Measurements from ENCODE around the gene MPPED2. TPM values are rescaled to one million over a fixed set of nuclear protein-coding genes. Genes with fewer than 3 reads are reported as not detected.
A peak's percentile ranks its signal among the peaks of the same experiment; 100 is the strongest.

Gene MPPED2
- total and polyA plus RNA-seq, 2 experiments from 2014 or later: 7.0 to 7.6 TPM

DNA sequence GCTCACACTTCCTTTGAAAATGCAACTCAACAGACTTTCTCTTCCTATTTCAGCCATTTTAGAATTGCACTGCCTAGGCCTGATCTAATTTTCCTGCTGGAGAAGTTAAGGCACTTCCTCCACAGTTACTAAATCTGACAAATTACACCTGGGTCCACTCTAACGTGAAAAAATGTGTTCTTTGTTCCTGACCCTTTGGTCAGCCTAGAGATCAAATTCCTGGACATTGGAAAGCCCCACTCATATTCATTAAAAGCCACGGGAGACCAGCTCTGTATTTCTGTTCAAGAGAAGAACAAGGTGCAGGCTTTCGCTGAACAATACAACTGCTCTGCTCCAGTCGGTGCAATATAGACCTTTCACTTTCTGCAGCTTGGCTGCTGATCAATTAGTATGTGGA lies 96.6 kb downstream of the MPPED2 start:
- H3K4me2 ChIP-seq: peak overlapping the region; percentile 68
- H3K9me3 ChIP-seq (ENCODE audit: low read depth): no peaks in the 10 kb centered on the region
- H3K27me3 ChIP-seq: no peaks in the 10 kb centered on the region
- TF ChIP-seq EZH2 (IDR thresholded peaks at IDR 0.05; ENCODE audit: borderline replicate concordance): no peak
- TF ChIP-seq EZH2phosphoT487 (IDR thresholded peaks at IDR 0.05; ENCODE audit: low read depth, severe bottlenecking, unreplicated experiment): no peak
- TF ChIP-seq CTCF (IDR thresholded peaks at IDR 0.05; ENCODE audit: poor library complexity): no peak
- peak overlapping the region; percentile 33 for H3K27ac ChIP-seq
- DNase-seq (ENCODE audit: low spot score): no peak
- H2AFZ ChIP-seq: peak overlapping the region; percentile 58
- no peaks in the 10 kb centered on the region for H4K20me1 ChIP-seq (ENCODE audit: insufficient read depth, poor library complexity, severe bottlenecking)
- 55% methylated on average over 4 of the region's 4 CpGs for WGBS (ENCODE audit: low lambda C conversion rate, missing lambda C conversion rate)
- no peaks in the 10 kb centered on the region for H3K36me3 ChIP-seq (replicated peaks; ENCODE audit: insufficient read depth, low read depth)
- no peak overlapping the region for H3K4me3 ChIP-seq
- no peaks in the 10 kb centered on the region for H3K79me2 ChIP-seq
- H3K4me1 ChIP-seq (ENCODE audit: insufficient read depth): peaks cover 23% of the 10 kb centered on the region
- no peaks in the 10 kb centered on the region for H3K9me2 ChIP-seq (replicated peaks; ENCODE audit: insufficient read depth)

DNA sequence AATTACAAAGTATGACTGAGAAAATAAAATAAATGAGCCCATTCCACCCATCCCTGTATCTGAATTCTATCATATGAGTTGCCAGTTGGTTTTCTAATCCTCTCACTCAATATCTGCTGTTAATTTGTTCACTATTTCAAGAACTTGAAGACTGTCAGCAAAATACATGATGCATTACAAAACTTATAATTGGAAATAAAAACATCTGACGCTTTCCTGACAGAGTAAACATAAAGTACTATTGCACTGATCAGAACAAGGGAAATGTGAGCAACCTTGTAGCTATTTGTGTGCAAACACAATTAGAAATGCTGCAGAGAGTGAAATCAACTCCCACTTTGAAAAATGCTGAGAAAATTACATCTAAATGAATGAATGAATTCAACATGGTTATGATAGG lies 97.1 kb downstream of the MPPED2 start:
- WGBS (ENCODE audit: low lambda C conversion rate, missing lambda C conversion rate): 41% methylated on average over 1 of the region's 1 CpG
- Histone ChIP-seq H3K4me1 (ENCODE audit: insufficient read depth) (peaks cover 23% of the 10 kb centered on the region), H3K27me3 (no peaks in the 10 kb centered on the region), H4K20me1 (ENCODE audit: insufficient read depth, poor library complexity, severe bottlenecking) (no peaks in the 10 kb centered on the region), H3K9me2 (replicated peaks; ENCODE audit: insufficient read depth) (no peaks in the 10 kb centered on the region), H3K27ac (peak overlapping the region; percentile 33), H3K36me3 (replicated peaks; ENCODE audit: insufficient read depth, low read depth) (no peaks in the 10 kb centered on the region), H3K79me2 (no peaks in the 10 kb centered on the region), H2AFZ (peak overlapping the region; percentile 58), H3K4me3 (no peak overlapping the region), H3K4me2 (peak overlapping the region; percentile 68), H3K9me3 (ENCODE audit: low read depth) (no peaks in the 10 kb centered on the region)
- TF ChIP-seq EZH2phosphoT487 (IDR thresholded peaks at IDR 0.05; ENCODE audit: low read depth, severe bottlenecking, unreplicated experiment): no peak
- no peak for TF ChIP-seq EZH2 (IDR thresholded peaks at IDR 0.05; ENCODE audit: borderline replicate concordance)
- no peak for TF ChIP-seq CTCF (IDR thresholded peaks at IDR 0.05; ENCODE audit: poor library complexity)
- no peak for DNase-seq (ENCODE audit: low spot score)

DNA sequence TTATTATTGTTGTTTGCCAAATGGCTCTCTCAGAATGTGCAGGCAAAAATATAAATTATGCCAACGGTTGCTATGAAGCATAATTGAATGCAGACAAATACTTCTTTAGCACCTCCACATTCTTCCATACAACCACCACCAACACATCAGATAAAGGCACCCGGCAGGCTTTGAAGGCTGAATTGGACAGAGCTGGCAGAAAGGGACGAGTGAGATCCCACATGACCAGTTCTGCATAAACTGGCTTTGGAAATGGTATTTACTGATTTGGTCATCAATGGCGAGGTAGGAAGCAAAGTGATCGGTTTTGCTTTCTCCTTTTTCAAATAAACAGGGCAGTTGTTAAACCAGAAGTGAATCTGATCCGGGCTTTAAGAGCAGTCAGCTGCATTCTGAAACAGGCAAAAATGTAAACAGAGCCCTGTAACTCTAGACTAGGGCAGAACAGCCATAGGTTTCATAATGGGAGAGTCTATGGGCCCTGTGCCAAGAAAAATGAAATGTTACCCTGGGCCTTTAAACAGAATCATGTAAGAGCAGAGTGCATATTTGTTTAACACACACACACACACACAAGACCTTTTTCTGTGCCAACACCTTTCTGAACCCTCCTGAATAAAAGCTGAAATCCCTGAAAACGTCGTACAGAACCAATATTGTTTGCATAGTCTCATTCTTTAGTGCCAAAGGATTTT lies 97.7 kb downstream of the MPPED2 start:
- H3K27me3 ChIP-seq: no peaks in the 10 kb centered on the region
- H3K4me3 ChIP-seq: no peak overlapping the region
- H2AFZ ChIP-seq: peak overlapping the region; percentile 1
- H3K4me1 ChIP-seq (ENCODE audit: insufficient read depth): peaks cover 23% of the 10 kb centered on the region
- no peak for TF ChIP-seq EZH2phosphoT487 (IDR thresholded peaks at IDR 0.05; ENCODE audit: low read depth, severe bottlenecking, unreplicated experiment)
- TF ChIP-seq CTCF (IDR thresholded peaks at IDR 0.05; ENCODE audit: poor library complexity): no peak
- TF ChIP-seq EZH2 (IDR thresholded peaks at IDR 0.05; ENCODE audit: borderline replicate concordance): no peak
- H3K4me2 ChIP-seq: peak overlapping the region; percentile 68
- no peaks in the 10 kb centered on the region for H4K20me1 ChIP-seq (ENCODE audit: insufficient read depth, poor library complexity, severe bottlenecking)
- peak; percentile 80 for DNase-seq (ENCODE audit: low spot score)
- WGBS (ENCODE audit: low lambda C conversion rate, missing lambda C conversion rate): 12% methylated on average over 8 of the region's 8 CpGs
- peak overlapping the region; percentile 33 for H3K27ac ChIP-seq
- H3K79me2 ChIP-seq: no peaks in the 10 kb centered on the region
- H3K9me3 ChIP-seq (ENCODE audit: low read depth): no peaks in the 10 kb centered on the region
- H3K9me2 ChIP-seq (replicated peaks; ENCODE audit: insufficient read depth): no peaks in the 10 kb centered on the region
- no peaks in the 10 kb centered on the region for H3K36me3 ChIP-seq (replicated peaks; ENCODE audit: insufficient read depth, low read depth)

Measured in hepatocyte (in vitro differentiated cells).